Thyroid gland (tissue), 4 donors: Measurements from ENCODE around the gene CHAF1A.

Experiments used
- CTCF ChIP-seq, 6 experiments: fragments of 200-600 bp in 3 of 6; fragments of 450-650 bp in 3 of 6; sonication (generic) in 3 of 6; IDR thresholded peaks; one replicate each; pipeline ENCODE4 v1.5.1; 2016 to 2019; ENCODE audit warnings: antibody characterized with exemption in 6 of 6, mild to moderate bottlenecking in 2 of 6, inconsistent platforms in 1 of 6, moderate library complexity in 1 of 6
- POLR2A ChIP-seq, 2 donors: fragments of 450-650 bp; IDR thresholded peaks; one replicate each; pipeline ENCODE4 v1.6.1; 2017; ENCODE audit warnings: antibody characterized with exemption in 2 of 2, mild to moderate bottlenecking in 2 of 2, moderate library complexity in 1 of 2

DNA sequence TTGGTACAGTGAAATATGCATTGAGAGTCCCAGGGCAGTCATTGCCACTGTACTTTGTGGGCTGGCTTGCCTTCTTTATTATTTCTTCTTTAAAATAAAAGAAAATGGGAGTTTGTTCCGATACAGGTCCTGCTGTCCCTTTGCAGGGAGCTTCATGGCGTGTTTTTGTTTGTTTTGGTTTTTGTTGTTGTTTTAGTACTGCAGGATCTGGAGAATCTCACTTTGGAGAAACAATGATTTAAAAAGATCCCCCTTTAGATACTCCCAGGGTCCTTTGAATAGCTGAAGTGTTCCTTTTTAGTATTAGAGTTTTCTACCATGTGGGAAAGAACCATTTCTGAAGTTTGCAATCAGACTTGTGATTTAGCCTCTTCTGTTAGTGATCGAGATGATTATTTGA, 11.1 kb downstream of the CHAF1A start:
- TF ChIP-seq CTCF (IDR thresholded peaks at IDR 0.05) (no peak), POLR2A (IDR thresholded peaks at IDR 0.05) (no peak)
